IMR-90 (cell line): ENCODE data around the gene FAM168A. TPM values are rescaled to one million over a fixed set of nuclear protein-coding genes. Genes with fewer than 3 reads are reported as not detected.

Experiments used
- ATAC-seq: fragments of 200-7000 bp; cut with Tn5 transposase; 2 replicates; pipeline ENCODE4 v1.9.1; 2020; ENCODE audit warnings: low read depth, mild to moderate bottlenecking, moderate library complexity
- BruUV-seq: library from RNA; stranded (reverse); fragments of 400-500 nt; replicated peaks from 2 replicates; lab custom pipeline; 2021; lab: Mats Ljungman, UMichigan
- CTCF ChIA-PET: fragments of 300-600 bp; formaldehyde crosslinking; extraction: SDS; loops from one replicate; lab custom pipeline; 2021; ENCODE audit warnings: antibody characterized with exemption; lab: Yijun Ruan, JAX
- POLR2A ChIA-PET: fragments of 300-600 bp; sonication (Branson Sonifier 250); formaldehyde crosslinking; loops from one replicate; lab custom pipeline; 2022; ENCODE audit warnings: antibody characterized with exemption; ENCODE audit not compliant: unreplicated experiment; lab: Charles Lee
- DNase-seq: peaks from one replicate; pipeline ENCODE4 v3.0.0; 2013
- H2AFZ ChIP-seq: replicated peaks from 2 replicates; pipeline ENCODE3; 2013; ENCODE audit warnings: low read length, mild to moderate bottlenecking; ENCODE audit not compliant: poor library complexity
- H2AK5ac ChIP-seq: 2 replicates; pipeline ENCODE4 v1.6.1; 2013; ENCODE audit warnings: low read depth, low read length, inconsistent platforms
- H2AK9ac ChIP-seq: replicated peaks from 2 replicates; pipeline ENCODE3; 2013; ENCODE audit warnings: mild to moderate bottlenecking, low read depth, low read length, moderate library complexity; ENCODE audit not compliant: poor library complexity
- H2BK120ac ChIP-seq: 2 replicates; pipeline ENCODE4 v1.6.1; 2013; ENCODE audit warnings: low read depth, low read length, inconsistent platforms
- H2BK15ac ChIP-seq: 3 replicates; pipeline ENCODE4 v1.6.1; 2013; ENCODE audit warnings: low read depth, low read length, inconsistent platforms
- H2BK20ac ChIP-seq: 2 replicates; pipeline ENCODE4 v1.6.1; 2013; ENCODE audit warnings: low read depth, mild to moderate bottlenecking, inconsistent platforms, low read length, moderate library complexity
- H2BK5ac ChIP-seq: 2 replicates; pipeline ENCODE4 v1.6.1; 2013; ENCODE audit warnings: mild to moderate bottlenecking, low read depth, low read length, inconsistent platforms; ENCODE audit not compliant: poor library complexity, severe bottlenecking
- H3K14ac ChIP-seq: replicated peaks from 2 replicates; pipeline ENCODE4 v1.6.1; 2013; ENCODE audit warnings: low read depth, low read length, inconsistent platforms
- H3K18ac ChIP-seq: 2 replicates; pipeline ENCODE4 v1.6.1; 2013; ENCODE audit warnings: low read depth, low read length, control low read depth
- H3K23ac ChIP-seq: 2 replicates; pipeline ENCODE4 v1.6.1; 2013; ENCODE audit warnings: low read depth, low read length, inconsistent platforms
- H3K27ac ChIP-seq: 2 replicates; pipeline ENCODE4 v1.5.1; 2013; ENCODE audit warnings: mild to moderate bottlenecking, control low read depth, low read length; ENCODE audit not compliant: insufficient read depth
- H3K27me3 ChIP-seq: 2 replicates; pipeline ENCODE4 v1.6.1; 2013; ENCODE audit warnings: low read length; ENCODE audit not compliant: control insufficient read depth, insufficient read depth
- H3K36me3 ChIP-seq: 2 replicates; pipeline ENCODE4 v1.6.1; 2013; ENCODE audit warnings: low read length, mixed read lengths; ENCODE audit not compliant: control insufficient read depth, insufficient read depth
- H3K4ac ChIP-seq: 2 replicates; pipeline ENCODE4 v1.6.1; 2013; ENCODE audit warnings: low read depth, low read length, inconsistent platforms
- H3K4me1 ChIP-seq: 2 replicates; pipeline ENCODE4 v1.6.1; 2013; ENCODE audit warnings: low read length, mixed read lengths; ENCODE audit not compliant: control insufficient read depth, insufficient read depth
- H3K4me2 ChIP-seq: 2 replicates; pipeline ENCODE4 v1.6.1; 2013; ENCODE audit warnings: low read depth, mild to moderate bottlenecking, control low read depth, low read length, moderate library complexity
- H3K4me3 ChIP-seq: 2 replicates; pipeline ENCODE4 v1.5.1; 2013; ENCODE audit warnings: low read depth, mild to moderate bottlenecking, control low read depth, low read length, moderate library complexity; ENCODE audit not compliant: insufficient read depth
- H3K56ac ChIP-seq: 2 replicates; pipeline ENCODE4 v1.6.1; 2013; ENCODE audit warnings: low read length, inconsistent platforms; ENCODE audit not compliant: insufficient read depth; ENCODE audit errors: extremely low read depth
- H3K79me1 ChIP-seq, 2 experiments: 2 replicates each; pipeline ENCODE4 v1.6.1; 2013; ENCODE audit warnings: low read length in 2 of 2, inconsistent platforms in 1 of 2, low read depth in 1 of 2
- H3K9ac ChIP-seq: 2 replicates; pipeline ENCODE4 v1.6.1; 2013; ENCODE audit warnings: low read depth, low read length, control low read depth
- H3K9me1 ChIP-seq: 2 replicates; pipeline ENCODE4 v1.6.1; 2013; ENCODE audit warnings: low read length, inconsistent platforms; ENCODE audit not compliant: insufficient read depth
- H3K9me3 ChIP-seq: 2 replicates; pipeline ENCODE4 v1.6.1; 2013; ENCODE audit warnings: low read length; ENCODE audit not compliant: control insufficient read depth, insufficient read depth
- H4K20me1 ChIP-seq: 2 replicates; pipeline ENCODE4 v1.6.1; 2013; ENCODE audit warnings: low read length, inconsistent platforms; ENCODE audit not compliant: insufficient read depth
- H4K5ac ChIP-seq: 2 replicates; pipeline ENCODE4 v1.6.1; 2013; ENCODE audit warnings: mild to moderate bottlenecking, low read depth, low read length, control low read depth
- H4K8ac ChIP-seq, 2 experiments: 2 replicates each; pipeline ENCODE4 v1.6.1; 2013; ENCODE audit warnings: low read depth in 2 of 2, low read length in 2 of 2, control low read depth in 1 of 2, inconsistent platforms in 1 of 2
- H4K91ac ChIP-seq: 2 replicates; pipeline ENCODE4 v1.6.1; 2013; ENCODE audit warnings: low read depth, low read length, inconsistent platforms; ENCODE audit not compliant: insufficient read depth
- BHLHE40 ChIP-seq: fragments of 150-350 bp; IDR thresholded peaks from 2 replicates; pipeline ENCODE4 v1.6.1; 2016; ENCODE audit warnings: mild to moderate bottlenecking, low read depth, low read length
- CHD1 ChIP-seq: IDR thresholded peaks from 2 replicates; pipeline ENCODE4 v1.6.1; 2012; ENCODE audit warnings: low read depth, low read length, improper control_type of control experiment
- CTCF ChIP-seq: conservative IDR thresholded peaks from 2 replicates; pipeline ENCODE4 v1.5.1; 2012; ENCODE audit warnings: mild to moderate bottlenecking, low read depth, low read length, improper control_type of control experiment
- FOS ChIP-seq: fragments of 150-350 bp; IDR thresholded peaks from 2 replicates; pipeline ENCODE4 v1.6.1; 2016; ENCODE audit warnings: low read depth, low read length
- MAFK ChIP-seq: IDR thresholded peaks from 2 replicates; pipeline ENCODE4 v1.6.1; 2012; ENCODE audit warnings: low read depth, low read length, improper control_type of control experiment
- MXI1 ChIP-seq: IDR thresholded peaks from 2 replicates; pipeline ENCODE4 v1.6.1; 2012; ENCODE audit warnings: low read depth, mild to moderate bottlenecking, low read length, moderate library complexity, borderline replicate concordance
- NFE2L2 ChIP-seq: fragments of 150-350 bp; IDR thresholded peaks from 2 replicates; pipeline ENCODE4 v1.6.1; 2016; ENCODE audit warnings: low read depth, mild to moderate bottlenecking, low read length
- POLR2A ChIP-seq: IDR thresholded peaks from 2 replicates; pipeline ENCODE4 v1.6.1; 2012; ENCODE audit warnings: mild to moderate bottlenecking, low read depth, low read length
- RAD21 ChIP-seq: IDR thresholded peaks from 2 replicates; pipeline ENCODE4 v1.6.1; 2012; ENCODE audit warnings: low read length, improper control_type of control experiment
- RCOR1 ChIP-seq: IDR thresholded peaks from 2 replicates; pipeline ENCODE4 v1.6.1; 2012; ENCODE audit warnings: mild to moderate bottlenecking, low read length, improper control_type of control experiment; ENCODE audit not compliant: insufficient replicate concordance
- SMC3 ChIP-seq: fragments of 150-350 bp; IDR thresholded peaks from 2 replicates; pipeline ENCODE4 v1.6.1; 2016; ENCODE audit warnings: low read depth, mild to moderate bottlenecking, antibody characterized with exemption, low read length, moderate library complexity
- WGBS, 2 experiments: methylation state at CpG; one replicate each; pipeline versions ENCODE4 v1.1.5 to v1.1.7; 2013; ENCODE audit warnings: missing lambda C conversion rate in 2 of 2; ENCODE audit not compliant: insufficient read length in 1 of 2; ENCODE audit errors: extremely low coverage in 2 of 2; 5-methylcytosine and 5-hydroxymethylcytosine counted together
- dilution Hi-C: fragments of 300-500 bp; cut with HindIII; formaldehyde crosslinking; loops from one replicate; pipeline ENCODE4 v1.14.3; 2018; ENCODE audit warnings: low sequenced_read_pairs; ENCODE audit not compliant: unreplicated experiment
- in situ Hi-C: fragments of 300-500 bp; cut with MboI; formaldehyde crosslinking; loops from 3 replicates; pipeline ENCODE4 v1.14.3; 2019; ENCODE audit warnings: low sequenced_read_pairs, inconsistent platforms, mixed read lengths
- intact Hi-C: fragments of 100-400 bp; cut with micrococcal nuclease; formaldehyde crosslinking; loops from 2 replicates; pipeline ENCODE4 v1.10.0; 2022
- polyA plus RNA-seq, 3 experiments: library from polyadenylated mRNA; depleted of rRNA; stranded (reverse); fragments of >200 nt; gene quantifications; 2 replicates each; pipeline ENCODE4 v1.2.3, GENCODE V29; 2012; ENCODE audit warnings: low replicate concordance in 1 of 3
- total RNA-seq: library from RNA; depleted of rRNA; stranded (reverse); fragments of >200 nt; gene quantifications from 2 replicates; pipeline ENCODE4 v1.2.3, GENCODE V29; 2012
- TF ChIP-seq, protein P1 (sequence below): fragments of 150-350 bp; IDR thresholded peaks from 2 replicates; pipeline ENCODE4 v1.6.1; 2016; ENCODE audit warnings: low read depth, mild to moderate bottlenecking, low read length, moderate library complexity, borderline replicate concordance
- TF ChIP-seq, protein P2 (sequence below): fragments of 150-350 bp; IDR thresholded peaks from 2 replicates; pipeline ENCODE4 v1.6.1; 2017; ENCODE audit warnings: mild to moderate bottlenecking, antibody characterized with exemption, low read length, low read depth

FAM168A gene
- total and polyA plus RNA-seq, 2 of the 4 experiments (the other 2 are of a cell fraction), result 13.1 to 22.8 TPM

DNA sequence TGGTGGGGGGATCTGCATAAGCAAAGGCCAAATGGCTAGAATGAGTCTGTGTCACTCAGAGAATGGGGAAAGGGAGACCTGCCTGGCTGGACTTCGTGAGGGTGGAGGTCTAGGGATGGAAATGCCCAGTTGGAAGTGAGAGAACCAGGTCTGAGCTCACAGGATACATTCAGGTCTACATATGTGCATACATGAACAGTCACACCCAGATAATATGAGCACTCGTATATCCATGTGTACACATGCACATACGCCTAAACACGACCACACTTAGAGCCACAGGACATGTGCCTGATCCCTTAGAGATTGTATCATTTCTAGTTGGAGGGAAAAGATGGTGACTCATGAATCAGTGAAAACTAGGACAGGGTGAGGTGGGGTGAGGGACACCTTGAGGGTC is 242.8 kb downstream of the FAM168A start:
- DNase-seq (no peak), ATAC-seq (no peak)
- no peak overlapping the region for H3K4me3 ChIP-seq
- no peak overlapping the region for H3K4ac ChIP-seq
- no peak overlapping the region for H4K5ac ChIP-seq
- no peak overlapping the region for H4K91ac ChIP-seq
- intact Hi-C loops, result no loop called here
- peaks cover 57% of the 10 kb centered on the region for H3K36me3 ChIP-seq
- TF ChIP-seq SMC3 (no peak), CTCF (no peak), POLR2A (no peak), RCOR1 (no peak), RAD21 (no peak), FOS (no peak), MXI1 (no peak), MAFK (no peak), BHLHE40 (no peak), CHD1 (no peak), NFE2L2 (no peak)
- TF ChIP-seq, protein P1, sequence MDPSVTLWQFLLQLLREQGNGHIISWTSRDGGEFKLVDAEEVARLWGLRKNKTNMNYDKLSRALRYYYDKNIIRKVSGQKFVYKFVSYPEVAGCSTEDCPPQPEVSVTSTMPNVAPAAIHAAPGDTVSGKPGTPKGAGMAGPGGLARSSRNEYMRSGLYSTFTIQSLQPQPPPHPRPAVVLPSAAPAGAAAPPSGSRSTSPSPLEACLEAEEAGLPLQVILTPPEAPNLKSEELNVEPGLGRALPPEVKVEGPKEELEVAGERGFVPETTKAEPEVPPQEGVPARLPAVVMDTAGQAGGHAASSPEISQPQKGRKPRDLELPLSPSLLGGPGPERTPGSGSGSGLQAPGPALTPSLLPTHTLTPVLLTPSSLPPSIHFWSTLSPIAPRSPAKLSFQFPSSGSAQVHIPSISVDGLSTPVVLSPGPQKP, result no peak
- TF ChIP-seq, protein P2, sequence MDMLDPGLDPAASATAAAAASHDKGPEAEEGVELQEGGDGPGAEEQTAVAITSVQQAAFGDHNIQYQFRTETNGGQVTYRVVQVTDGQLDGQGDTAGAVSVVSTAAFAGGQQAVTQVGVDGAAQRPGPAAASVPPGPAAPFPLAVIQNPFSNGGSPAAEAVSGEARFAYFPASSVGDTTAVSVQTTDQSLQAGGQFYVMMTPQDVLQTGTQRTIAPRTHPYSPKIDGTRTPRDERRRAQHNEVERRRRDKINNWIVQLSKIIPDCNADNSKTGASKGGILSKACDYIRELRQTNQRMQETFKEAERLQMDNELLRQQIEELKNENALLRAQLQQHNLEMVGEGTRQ, result no peak
- H3K27ac ChIP-seq, result no peak overlapping the region
- no peak overlapping the region for H2BK15ac ChIP-seq
- ChIA-PET POLR2A (no interaction called here), CTCF (no interaction called here)
- H3K23ac ChIP-seq, result peak overlapping the region; percentile 7; the same call in 1 of the 2 replicates
- peaks cover 14% of the 10 kb centered on the region; the same call in 1 of the 2 replicates for H3K4me1 ChIP-seq
- no peak overlapping the region for H3K4me2 ChIP-seq
- no peak overlapping the region for H3K18ac ChIP-seq
- H4K8ac ChIP-seq, result no peak overlapping the region
- H2AFZ ChIP-seq, result no peak overlapping the region
- no peaks in the 10 kb centered on the region for H3K9me3 ChIP-seq
- H2BK20ac ChIP-seq, result no peak overlapping the region
- no peak overlapping the region for H3K9ac ChIP-seq
- H3K9me1 ChIP-seq, result peaks cover 10% of the 10 kb centered on the region
- H3K56ac ChIP-seq, result no peak overlapping the region
- H3K27me3 ChIP-seq, result no peaks in the 10 kb centered on the region
- no peak overlapping the region for H2BK5ac ChIP-seq
- no peak overlapping the region for H2AK5ac ChIP-seq
- no peak overlapping the region for H3K14ac ChIP-seq
- H2BK120ac ChIP-seq, result no peak overlapping the region
- in situ Hi-C loops, result no loop called here
- BruUV-seq, result no TSS peak
- no peak overlapping the region for H2AK9ac ChIP-seq
- dilution Hi-C loops, result no loop called here
- peaks cover 64% of the 10 kb centered on the region for H4K20me1 ChIP-seq
- H3K79me1 ChIP-seq, result peaks cover 29 to 83% of the 10 kb centered on the region in 2 experiments
- WGBS, 2 experiments, result no CpG with 5 or more reads among the region's 4 CpGs
